T-helper 17 cell (primary cell): Measurements from ENCODE around the gene TMEM184A. TPM values are rescaled to one million over a fixed set of nuclear protein-coding genes. Genes with fewer than 3 reads are reported as not detected.
"Not testable (repeated sequence)": the region's sequence is repeated elsewhere in the genome, so short reads cannot be mapped to it uniquely, and the experiment has no call there.

Source experiments
- ATAC-seq: fragments of 150-1000 bp; cut with Tn5 transposase; 2 replicates; pipeline ENCODE4 v1.10.0; 2021; ENCODE audit warnings: mild to moderate bottlenecking, moderate library complexity
- DNase-seq, 3 donors: peaks; one replicate each; pipeline versions ENCODE4 v3.0.0 to v3.0.0-alpha.2; 2020 to 2021
- H3K9me3 ChIP-seq: one replicate; pipeline ENCODE4 v1.7.0; 2013; ENCODE audit warnings: low read length, mild to moderate bottlenecking; ENCODE audit not compliant: control insufficient read depth, poor library complexity, severe bottlenecking
- H3K27ac Mint-ChIP-seq: one replicate; pipeline ENCODE4 v1.8.0; 2022; ENCODE audit warnings: mild to moderate bottlenecking, moderate library complexity, mixed read lengths
- H3K27me3 Mint-ChIP-seq: one replicate; pipeline ENCODE4 v1.8.0; 2022; ENCODE audit warnings: mixed read lengths
- H3K36me3 Mint-ChIP-seq: one replicate; pipeline ENCODE4 v1.8.0; 2022; ENCODE audit warnings: low read depth, mixed read lengths
- H3K4me1 Mint-ChIP-seq: one replicate; pipeline ENCODE4 v1.8.0; 2022; ENCODE audit warnings: mild to moderate bottlenecking, mixed read lengths
- H3K4me3 Mint-ChIP-seq: one replicate; pipeline ENCODE4 v1.8.0; 2022; ENCODE audit warnings: mild to moderate bottlenecking, moderate library complexity, mixed read lengths
- total RNA-seq, 4 donors: library from RNA in 2 of 4; stranded (reverse) in 2 of 4; gene quantifications; one replicate each; pipeline ENCODE4 v1.2.3 and lab custom pipeline; 2022 to 2026

Gene TMEM184A
- total RNA-seq, 2 donors from 2014 or later: not detected

DNA sequence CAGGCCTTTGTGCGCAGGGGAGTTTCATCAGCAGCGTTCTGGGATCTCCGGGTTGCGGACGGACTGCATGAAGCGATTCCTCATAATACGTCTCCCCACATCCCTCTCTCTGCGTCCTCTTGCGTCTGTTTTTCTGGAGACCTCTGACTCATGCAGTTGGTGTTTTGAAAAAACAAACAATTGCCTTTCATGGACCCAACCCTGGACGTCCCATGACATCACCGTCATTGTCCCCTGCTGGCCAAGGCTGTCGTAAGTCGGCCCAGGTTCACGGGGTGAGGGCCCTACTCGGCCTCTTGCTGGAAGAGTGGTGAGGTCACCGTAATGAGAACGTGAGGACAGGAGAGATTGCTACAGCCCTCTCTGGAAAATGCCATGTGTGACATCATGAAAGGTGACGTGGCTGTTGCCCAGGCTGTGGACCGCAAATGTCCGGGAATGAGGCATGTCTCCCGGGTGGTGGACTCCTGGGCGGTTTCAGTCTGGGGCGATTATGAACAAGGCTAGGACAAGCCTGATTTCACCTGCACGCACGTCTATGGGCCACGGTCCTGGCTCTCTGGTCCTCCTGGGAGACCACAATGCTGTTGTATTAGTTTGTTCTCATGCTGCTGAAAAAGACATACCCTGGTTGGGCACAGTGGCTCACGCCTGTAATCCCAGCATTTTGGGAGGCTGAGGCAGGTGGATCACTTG is 35.3 kb downstream of the TMEM184A start:
- H3K27ac Mint-ChIP-seq: no peak overlapping the region
- no peaks in the 10 kb centered on the region for H3K27me3 Mint-ChIP-seq
- H3K9me3 ChIP-seq: no peaks in the 10 kb centered on the region

GRCh38 chr7:1519322-1519922 is 36.6 kb downstream of the TMEM184A start:
- not testable (repeated sequence) for H3K36me3 Mint-ChIP-seq, H3K4me1 Mint-ChIP-seq, H3K4me3 Mint-ChIP-seq, DNase-seq, H3K27me3 Mint-ChIP-seq, ATAC-seq, H3K9me3 ChIP-seq, H3K27ac Mint-ChIP-seq

More for the DNA sequence above, 35.3 kb downstream of the TMEM184A start:
- DNase-seq: no peak
- Mint-ChIP-seq H3K4me1 (no peaks in the 10 kb centered on the region), H3K36me3 (no peaks in the 10 kb centered on the region), H3K4me3 (no peak overlapping the region)
- ATAC-seq: no peak

DNA sequence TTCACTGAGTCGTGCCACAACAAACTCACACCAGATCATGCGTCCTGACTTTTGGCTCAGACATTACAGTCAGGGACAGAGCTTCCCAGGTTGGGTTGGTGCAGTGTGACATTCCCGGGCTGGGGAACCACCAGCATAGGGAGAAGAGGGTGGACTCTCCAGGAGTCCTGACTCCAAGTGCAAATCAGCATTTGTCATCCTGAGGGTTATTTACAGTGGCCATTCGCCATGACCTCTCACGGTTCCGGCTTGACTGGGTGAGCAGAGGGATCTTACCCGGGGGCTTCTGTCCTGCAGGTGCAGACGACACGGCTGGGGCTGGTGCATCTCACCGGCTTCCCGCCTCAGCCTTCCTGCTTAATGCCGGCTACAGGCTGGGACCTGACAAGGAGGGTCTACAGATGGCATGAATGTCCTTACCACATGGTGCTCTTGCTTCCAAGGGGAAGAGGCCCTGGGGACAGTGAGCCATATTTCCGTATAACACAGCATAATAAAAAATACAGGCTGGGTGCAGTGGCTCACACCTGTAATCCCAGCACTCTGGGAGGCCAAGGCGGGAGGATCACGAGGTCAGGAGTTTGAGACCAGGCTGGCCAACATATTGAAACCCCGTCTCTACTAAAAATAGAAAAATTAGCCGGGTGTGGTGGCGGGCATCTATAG is 39.3 kb downstream of the TMEM184A start:
- H3K36me3 Mint-ChIP-seq: no peaks in the 10 kb centered on the region
- peaks cover 9% of the 10 kb centered on the region for H3K4me1 Mint-ChIP-seq
- ATAC-seq (no peak), DNase-seq (no peak)
- no peaks in the 10 kb centered on the region for H3K27me3 Mint-ChIP-seq
- H3K27ac Mint-ChIP-seq: no peak overlapping the region
- no peak overlapping the region for H3K4me3 Mint-ChIP-seq
- no peaks in the 10 kb centered on the region for H3K9me3 ChIP-seq

DNA sequence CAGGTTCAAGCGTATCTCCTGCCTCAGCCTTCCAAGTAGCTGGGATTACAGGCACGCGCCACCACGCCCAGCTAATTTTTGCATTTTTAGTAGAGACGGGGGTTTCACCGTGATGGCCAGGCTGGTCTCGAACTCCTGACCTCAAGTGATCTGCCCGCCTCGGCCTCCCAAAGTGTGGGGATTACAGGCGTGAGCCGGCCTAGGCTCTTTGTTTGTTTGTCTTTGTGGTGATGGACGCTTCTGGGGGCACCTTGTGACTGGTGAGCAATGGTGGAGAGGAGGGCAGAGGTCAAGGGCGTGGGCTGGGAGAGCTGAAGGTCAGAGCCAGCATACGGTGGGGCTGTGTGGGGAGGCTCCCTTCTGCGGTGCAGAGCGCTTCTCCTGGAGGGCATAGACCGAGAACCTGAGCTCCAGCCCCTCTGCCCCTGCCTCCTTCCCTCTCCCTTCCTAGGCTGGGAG is 40.5 kb downstream of the TMEM184A start:
- ATAC-seq, H3K27me3 Mint-ChIP-seq, DNase-seq, H3K9me3 ChIP-seq, H3K4me1 Mint-ChIP-seq, H3K27ac Mint-ChIP-seq, H3K36me3 Mint-ChIP-seq: not testable (repeated sequence)
- H3K4me3 Mint-ChIP-seq: peak overlapping the region; percentile 36

DNA sequence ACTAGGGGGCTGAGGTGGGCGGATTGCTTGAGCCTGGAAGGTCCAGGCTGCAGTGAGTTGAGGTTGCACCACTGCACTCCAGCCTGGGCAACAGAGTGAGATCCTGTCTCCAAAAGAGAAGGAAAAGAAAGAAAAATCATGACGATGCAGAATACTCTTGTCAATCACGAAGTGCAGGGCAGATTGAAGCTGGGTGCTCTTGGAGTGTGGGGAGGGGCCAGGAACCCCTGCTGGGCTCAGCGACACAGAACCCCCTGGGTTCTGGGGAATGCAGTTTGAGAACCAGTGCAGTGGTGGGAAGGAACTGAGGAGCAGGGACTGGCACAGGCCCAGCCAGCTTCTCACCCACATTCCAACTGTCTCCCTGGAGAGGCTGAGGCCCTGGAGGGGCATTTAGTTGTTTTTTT is 41.0 kb downstream of the TMEM184A start:
- no peak for ATAC-seq
- Mint-ChIP-seq H3K27ac (no peak overlapping the region), H3K27me3 (no peaks in the 10 kb centered on the region), H3K4me3 (no peak overlapping the region), H3K36me3 (no peaks in the 10 kb centered on the region), H3K4me1 (peaks cover 9% of the 10 kb centered on the region)
- DNase-seq: no peak
- H3K9me3 ChIP-seq: no peaks in the 10 kb centered on the region

DNA sequence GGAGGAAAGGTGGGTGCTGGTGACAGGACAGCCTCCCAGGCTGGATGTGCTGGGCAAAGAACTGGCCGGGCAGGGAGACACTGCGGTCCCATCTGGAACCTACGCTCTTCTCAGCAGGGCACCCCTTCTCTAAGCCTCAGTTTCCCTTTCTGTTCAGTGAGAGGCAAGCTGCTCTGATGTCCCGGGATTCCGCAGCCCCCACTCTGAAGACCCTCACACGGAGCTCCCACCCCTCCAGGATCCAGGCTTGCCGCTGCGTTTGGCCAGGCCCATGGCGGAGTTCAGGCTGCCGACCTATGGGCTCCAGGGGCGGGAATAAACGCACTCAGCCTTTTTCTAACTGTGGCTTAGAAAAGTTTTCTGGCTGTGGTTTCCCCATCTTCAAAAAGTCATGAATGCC is 41.6 kb downstream of the TMEM184A start:
- H3K9me3 ChIP-seq: no peaks in the 10 kb centered on the region
- Mint-ChIP-seq H3K27ac (no peak overlapping the region), H3K4me1 (peaks cover 9% of the 10 kb centered on the region), H3K36me3 (no peaks in the 10 kb centered on the region), H3K4me3 (no peak overlapping the region), H3K27me3 (no peaks in the 10 kb centered on the region)
- DNase-seq: no peak
- no peak for ATAC-seq

- peak overlapping the region; percentile 24 for H3K27ac Mint-ChIP-seq
- H3K4me3 Mint-ChIP-seq: no peak overlapping the region
- H3K9me3 ChIP-seq: no peaks in the 10 kb centered on the region
- H3K36me3 Mint-ChIP-seq: no peaks in the 10 kb centered on the region
- DNase-seq (no peak), ATAC-seq (no peak)
- H3K4me1 Mint-ChIP-seq: peaks cover 9% of the 10 kb centered on the region
- no peaks in the 10 kb centered on the region for H3K27me3 Mint-ChIP-seq
Observed at GRCh38 chr7:1513657-1514095, 42.3 kb downstream of the TMEM184A start.

GRCh38 chr7:1512781-1513656 is 43.0 kb downstream of the TMEM184A start:
- DNase-seq (peak in 2 of 3 donors; percentile 34 to 40), ATAC-seq (peak; percentile 95)
- H3K36me3 Mint-ChIP-seq: no peaks in the 10 kb centered on the region
- H3K27ac Mint-ChIP-seq: peak overlapping the region; percentile 24
- H3K4me3 Mint-ChIP-seq: peak overlapping the region; percentile 33
- peaks cover 11% of the 10 kb centered on the region for H3K4me1 Mint-ChIP-seq
- H3K9me3 ChIP-seq: no peaks in the 10 kb centered on the region
- no peaks in the 10 kb centered on the region for H3K27me3 Mint-ChIP-seq

DNA sequence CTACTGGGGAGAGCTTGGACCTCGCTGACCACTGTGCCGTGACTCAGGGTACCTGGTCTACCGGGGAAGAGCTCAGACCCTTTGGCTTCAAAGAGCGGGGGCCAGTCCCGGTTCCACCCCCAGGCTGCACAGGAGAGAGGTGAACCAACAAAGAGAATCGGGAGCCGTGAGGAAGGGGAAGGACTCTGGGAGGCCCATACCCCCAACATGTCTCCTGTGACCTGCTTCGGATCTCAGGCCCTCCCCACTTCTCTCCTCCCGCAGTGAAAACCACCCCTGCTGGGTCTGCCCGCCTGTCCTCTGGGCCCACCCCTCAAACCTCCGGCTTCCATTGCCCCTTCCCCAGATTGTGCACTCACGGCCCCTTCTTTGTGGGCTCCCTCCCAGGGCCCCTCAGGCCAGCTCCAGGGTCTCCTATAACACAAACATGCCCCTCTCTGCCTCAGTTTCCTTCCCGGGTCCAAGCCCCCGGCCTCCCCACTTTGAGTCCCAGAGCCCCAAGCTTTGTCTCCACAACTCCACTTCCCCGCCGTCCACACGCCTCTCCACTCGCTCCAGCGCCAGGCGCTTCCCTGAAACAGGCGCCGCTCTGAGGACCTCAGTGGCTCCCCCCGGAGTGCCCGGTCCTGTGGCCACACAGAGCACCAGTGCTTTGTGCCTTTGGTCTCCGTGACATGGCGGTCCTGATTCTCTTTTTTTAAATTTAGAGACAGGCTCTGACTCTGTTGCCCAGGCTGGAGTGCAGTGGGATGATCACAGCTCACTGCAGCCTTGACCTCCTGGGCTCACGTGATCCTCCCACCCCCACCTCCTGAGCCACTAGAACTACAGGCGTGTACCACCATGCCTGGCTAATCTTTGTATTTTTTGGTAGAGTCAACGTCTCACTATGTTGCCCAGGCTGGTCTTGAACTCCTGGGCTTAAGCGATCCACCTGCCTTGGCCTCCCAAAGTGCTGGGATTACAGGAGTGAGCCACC is 44.3 kb downstream of the TMEM184A start:
- ATAC-seq: no peak
- Mint-ChIP-seq H3K27me3 (no peaks in the 10 kb centered on the region), H3K27ac (no peak overlapping the region), H3K36me3 (no peaks in the 10 kb centered on the region), H3K4me3 (no peak overlapping the region), H3K4me1 (peaks cover 14% of the 10 kb centered on the region)
- H3K9me3 ChIP-seq: no peaks in the 10 kb centered on the region
- DNase-seq: no peak

DNA sequence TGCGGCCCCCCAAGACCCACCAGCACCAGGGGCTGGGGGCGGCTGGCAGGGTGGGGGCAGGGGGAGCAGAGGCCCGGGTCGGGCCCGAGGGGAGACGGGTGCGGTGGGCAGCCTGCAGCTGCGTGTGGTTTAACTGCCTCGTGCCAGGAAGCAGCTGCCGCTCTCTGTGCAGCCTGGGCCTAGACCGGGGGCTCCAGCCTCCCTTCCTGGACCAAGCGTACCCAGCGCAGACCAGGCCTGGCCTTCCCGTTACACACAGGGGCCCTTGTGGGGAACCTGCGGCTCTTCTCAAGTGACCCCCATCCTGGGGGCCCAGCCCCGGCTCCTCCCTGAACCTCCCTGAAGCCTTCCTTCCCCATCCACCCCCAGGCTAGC is 45.2 kb downstream of the TMEM184A start:
- H3K27ac Mint-ChIP-seq: no peak overlapping the region
- no peak for DNase-seq
- peaks cover 17% of the 10 kb centered on the region for H3K4me1 Mint-ChIP-seq

DNA sequence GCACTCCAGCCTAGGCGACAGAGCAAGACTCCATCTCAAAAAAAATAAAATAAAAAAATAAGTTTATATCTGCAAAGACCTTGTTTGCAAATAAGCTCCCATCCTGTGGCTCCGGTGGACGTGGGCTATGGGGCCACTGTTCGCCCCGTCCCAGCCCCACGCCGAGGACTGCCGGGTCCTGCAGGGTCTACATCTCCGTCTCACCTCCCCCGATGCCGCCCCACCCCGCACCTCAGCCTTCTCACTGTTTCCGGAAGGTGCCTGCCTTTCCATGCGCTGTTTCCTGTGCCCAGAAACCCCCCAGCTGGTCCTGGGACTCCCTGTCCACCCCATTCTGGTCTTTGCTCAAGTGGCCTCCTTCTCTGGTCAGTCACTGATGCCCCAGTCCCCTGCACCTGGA is 46.8 kb downstream of the TMEM184A start:
- H3K27me3 Mint-ChIP-seq: no peaks in the 10 kb centered on the region

More for the DNA sequence above, 45.2 kb downstream of the TMEM184A start:
- Mint-ChIP-seq H3K4me3 (no peak overlapping the region), H3K36me3 (no peaks in the 10 kb centered on the region), H3K27me3 (no peaks in the 10 kb centered on the region)
- no peak for ATAC-seq
- no peaks in the 10 kb centered on the region for H3K9me3 ChIP-seq

DNA sequence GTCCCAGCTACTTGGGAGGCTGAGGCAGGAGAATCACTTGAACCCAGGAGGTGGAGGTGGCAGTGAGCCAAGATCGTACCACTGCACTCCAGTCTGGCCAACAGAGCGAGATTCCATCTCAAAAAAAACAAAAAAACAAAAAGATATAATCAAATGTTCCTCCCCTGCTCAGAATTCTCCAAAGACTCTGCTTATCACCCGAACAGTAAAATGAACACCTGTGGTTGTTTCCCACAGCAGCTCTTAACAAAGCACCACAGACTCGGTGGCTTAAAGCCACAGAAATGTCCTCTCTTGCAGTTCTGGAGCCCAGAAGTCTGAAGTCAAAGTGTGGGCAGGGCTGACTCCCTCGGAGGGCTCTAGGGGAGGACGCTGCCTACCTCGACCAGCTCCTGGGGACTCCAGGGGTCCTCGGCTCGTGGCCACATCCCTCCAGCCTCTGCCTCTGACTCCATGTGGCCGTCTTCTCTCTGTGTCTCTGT is 47.7 kb downstream of the TMEM184A start:
- H3K4me1 Mint-ChIP-seq: peaks cover 21% of the 10 kb centered on the region
- no peak for DNase-seq

More for the DNA sequence above, 46.8 kb downstream of the TMEM184A start:
- Mint-ChIP-seq H3K4me1 (peaks cover 20% of the 10 kb centered on the region), H3K4me3 (no peak overlapping the region), H3K36me3 (no peaks in the 10 kb centered on the region), H3K27ac (no peak overlapping the region)
- ATAC-seq (no peak), DNase-seq (no peak)
- no peaks in the 10 kb centered on the region for H3K9me3 ChIP-seq

More for the DNA sequence above, 47.7 kb downstream of the TMEM184A start:
- ATAC-seq: no peak
- H3K9me3 ChIP-seq: no peaks in the 10 kb centered on the region
- Mint-ChIP-seq H3K4me3 (no peak overlapping the region), H3K36me3 (no peaks in the 10 kb centered on the region), H3K27ac (no peak overlapping the region), H3K27me3 (no peaks in the 10 kb centered on the region)
